Skeletal muscle tissue (tissue), 4 donors: Measurements from ENCODE around the gene ZNF592. TPM values are rescaled to one million over a fixed set of nuclear protein-coding genes. Genes with fewer than 3 reads are reported as not detected.
A peak's percentile ranks its signal among the peaks of the same experiment; 100 is the strongest.

Experiments used
- H3K27ac ChIP-seq: one replicate; pipeline ENCODE4 v1.7.0; 2013; ENCODE audit warnings: mild to moderate bottlenecking, low read depth, low read length, inconsistent platforms
- H3K27me3 ChIP-seq, 3 donors: one replicate each; pipeline ENCODE4 v1.7.0; 2013; ENCODE audit warnings: low read length in 3 of 3; ENCODE audit not compliant: control insufficient read depth in 3 of 3, insufficient read depth in 3 of 3
- H3K36me3 ChIP-seq, 3 donors: one replicate each; pipeline ENCODE4 v1.7.0; 2013; ENCODE audit warnings: low read length in 3 of 3; ENCODE audit not compliant: control insufficient read depth in 3 of 3, insufficient read depth in 3 of 3
- H3K4me1 ChIP-seq, 3 donors: one replicate each; pipeline ENCODE4 v1.7.0; 2013; ENCODE audit warnings: low read length in 3 of 3, mild to moderate bottlenecking in 3 of 3; ENCODE audit not compliant: control insufficient read depth in 3 of 3, insufficient read depth in 3 of 3
- H3K4me3 ChIP-seq, 3 donors: one replicate each; pipeline ENCODE4 v1.7.0; 2013; ENCODE audit warnings: low read length in 3 of 3
- H3K9ac ChIP-seq, 3 donors: one replicate each; pipeline ENCODE4 v1.7.0; 2013; ENCODE audit warnings: low read length in 3 of 3, mild to moderate bottlenecking in 3 of 3, moderate library complexity in 2 of 3, low read depth in 1 of 3
- H3K9me3 ChIP-seq, 3 donors: one replicate each; pipeline ENCODE4 v1.7.0; 2013; ENCODE audit warnings: low read length in 3 of 3; ENCODE audit not compliant: control insufficient read depth in 3 of 3
- total RNA-seq: library from RNA; depleted of rRNA; stranded (reverse); fragments of >200 nt; gene quantifications from one replicate; pipeline ENCODE4 v1.2.3, GENCODE V29; 2014
- donor health status: Osteomylitis.

Gene ZNF592
- total RNA-seq, 1 donor from 2014 or later: 6.3 TPM

GRCh38 chr15:84759018-84759417 is 10.6 kb downstream of the ZNF592 start:
- H3K27ac ChIP-seq: no peak overlapping the region
- H3K4me1 ChIP-seq: peaks cover 45 to 58% (median 53%) of the 10 kb centered on the region in 3 donors
- no peak overlapping the region for H3K9ac ChIP-seq
- H3K4me3 ChIP-seq: no peak overlapping the region
- H3K27me3 ChIP-seq: no peaks in the 10 kb centered on the region
- H3K9me3 ChIP-seq: no peaks in the 10 kb centered on the region
- H3K36me3 ChIP-seq: peaks cover 0 to 3% (median 0%) of the 10 kb centered on the region in 3 donors

- Histone ChIP-seq H3K4me1 (peaks cover 46 to 56% (median 53%) of the 10 kb centered on the region in 3 donors), H3K27ac (no peak overlapping the region), H3K9ac (no peak overlapping the region), H3K4me3 (no peak overlapping the region), H3K27me3 (no peaks in the 10 kb centered on the region), H3K9me3 (no peaks in the 10 kb centered on the region), H3K36me3 (peaks cover 0 to 8% (median 5%) of the 10 kb centered on the region in 3 donors)
Measured at GRCh38 chr15:84760219-84760618, 11.8 kb downstream of the ZNF592 start.

DNA sequence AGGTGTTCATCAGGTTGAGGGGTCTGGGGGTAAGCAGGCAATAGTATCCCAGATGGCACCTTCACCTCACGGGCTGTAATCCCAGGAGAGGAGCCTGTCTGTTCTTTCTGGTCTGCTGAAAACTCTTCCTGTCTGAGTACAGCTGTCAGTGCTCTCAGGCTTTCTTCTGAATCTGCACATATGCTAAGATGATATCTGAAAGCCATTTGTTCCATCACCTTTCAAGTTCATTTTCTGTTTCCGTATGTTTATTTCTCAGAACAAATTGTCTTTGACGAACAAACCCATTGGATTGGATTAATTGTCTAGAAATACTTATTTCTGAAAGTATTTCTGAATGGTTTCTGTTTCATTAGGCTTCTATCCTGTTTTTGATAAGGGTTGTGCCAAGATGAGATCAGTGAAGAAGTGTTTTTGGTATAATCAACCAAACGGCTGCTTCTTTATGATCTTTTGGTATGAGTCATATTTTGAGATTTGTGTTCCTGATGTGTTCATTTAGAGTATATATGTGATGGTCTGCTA is 13.3 kb downstream of the ZNF592 start:
- no peak overlapping the region for H3K4me3 ChIP-seq
- no peaks in the 10 kb centered on the region for H3K9me3 ChIP-seq
- peaks cover 5 to 20% (median 15%) of the 10 kb centered on the region in 3 donors for H3K36me3 ChIP-seq
- peak overlapping the region in 1 of 3 donors; percentile 26 for H3K9ac ChIP-seq
- peaks cover 37 to 48% (median 43%) of the 10 kb centered on the region in 3 donors for H3K4me1 ChIP-seq
- H3K27me3 ChIP-seq: no peaks in the 10 kb centered on the region
- no peak overlapping the region for H3K27ac ChIP-seq

GRCh38 chr15:84762840-84763572 is 14.6 kb downstream of the ZNF592 start:
- Histone ChIP-seq H3K27me3 (no peaks in the 10 kb centered on the region), H3K4me3 (no peak overlapping the region), H3K27ac (no peak overlapping the region), H3K4me1 (peaks cover 37 to 48% (median 43%) of the 10 kb centered on the region in 3 donors), H3K36me3 (peaks cover 7 to 26% (median 23%) of the 10 kb centered on the region in 3 donors), H3K9ac (no peak overlapping the region), H3K9me3 (no peaks in the 10 kb centered on the region)

DNA sequence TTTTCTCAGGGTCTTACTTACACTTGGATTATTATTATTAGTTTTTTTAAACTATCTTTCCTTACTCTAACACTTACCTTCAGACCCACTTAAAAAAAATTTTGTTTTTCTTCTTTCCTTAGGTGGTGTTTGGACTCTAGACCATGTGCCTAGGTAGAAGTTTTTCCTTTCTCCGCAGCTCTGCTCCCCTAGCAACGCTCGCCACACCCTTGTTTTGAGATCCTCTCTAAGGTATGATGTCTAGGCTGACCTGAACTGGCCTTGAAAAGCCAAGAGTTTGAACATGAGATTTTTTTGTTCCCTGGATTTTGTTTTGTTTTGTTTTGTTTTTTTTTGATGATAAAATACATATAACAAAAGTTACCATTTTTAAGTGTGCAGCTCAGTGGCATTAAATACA is 16.2 kb downstream of the ZNF592 start:
- Histone ChIP-seq H3K9me3 (no peaks in the 10 kb centered on the region), H3K4me3 (no peak overlapping the region), H3K4me1 (peaks cover 33 to 44% (median 38%) of the 10 kb centered on the region in 3 donors), H3K27ac (no peak overlapping the region), H3K9ac (no peak overlapping the region), H3K27me3 (no peaks in the 10 kb centered on the region), H3K36me3 (peaks cover 19 to 37% (median 27%) of the 10 kb centered on the region in 3 donors)

DNA sequence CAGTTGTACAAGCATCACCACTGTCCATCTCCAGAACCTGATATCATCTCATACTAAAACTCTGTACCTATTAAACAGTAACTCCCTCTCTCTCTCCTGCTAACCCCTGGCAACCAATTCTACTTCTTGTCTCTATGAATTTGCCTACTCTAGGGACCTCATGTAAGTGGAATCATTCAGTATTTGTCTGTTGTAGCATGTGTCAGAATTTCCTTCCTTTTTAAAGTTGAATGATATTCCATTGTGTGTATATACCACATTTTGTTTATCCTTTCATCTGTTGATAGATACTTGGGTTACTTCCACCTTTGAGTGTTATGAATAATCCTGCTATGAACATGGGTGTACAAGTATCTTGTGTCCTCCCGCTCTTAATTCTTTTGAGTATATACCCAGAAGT is 16.6 kb downstream of the ZNF592 start:
- peaks cover 33 to 42% (median 37%) of the 10 kb centered on the region in 3 donors for H3K4me1 ChIP-seq

GRCh38 chr15:84765675-84766074 is 17.3 kb downstream of the ZNF592 start:
- H3K4me1 ChIP-seq: peaks cover 30 to 35% (median 32%) of the 10 kb centered on the region in 3 donors
- H3K27me3 ChIP-seq: no peaks in the 10 kb centered on the region
- H3K4me3 ChIP-seq: no peak overlapping the region
- H3K36me3 ChIP-seq: peaks cover 21 to 39% (median 30%) of the 10 kb centered on the region in 3 donors
- no peak overlapping the region for H3K9ac ChIP-seq
- H3K9me3 ChIP-seq: no peaks in the 10 kb centered on the region
- H3K27ac ChIP-seq: no peak overlapping the region

More for the DNA sequence above, 16.6 kb downstream of the ZNF592 start:
- H3K27me3 ChIP-seq: no peaks in the 10 kb centered on the region
- no peak overlapping the region for H3K27ac ChIP-seq
- H3K9me3 ChIP-seq: no peaks in the 10 kb centered on the region
- no peak overlapping the region for H3K9ac ChIP-seq
- no peak overlapping the region for H3K4me3 ChIP-seq
- H3K36me3 ChIP-seq: peaks cover 21 to 39% (median 30%) of the 10 kb centered on the region in 3 donors

DNA sequence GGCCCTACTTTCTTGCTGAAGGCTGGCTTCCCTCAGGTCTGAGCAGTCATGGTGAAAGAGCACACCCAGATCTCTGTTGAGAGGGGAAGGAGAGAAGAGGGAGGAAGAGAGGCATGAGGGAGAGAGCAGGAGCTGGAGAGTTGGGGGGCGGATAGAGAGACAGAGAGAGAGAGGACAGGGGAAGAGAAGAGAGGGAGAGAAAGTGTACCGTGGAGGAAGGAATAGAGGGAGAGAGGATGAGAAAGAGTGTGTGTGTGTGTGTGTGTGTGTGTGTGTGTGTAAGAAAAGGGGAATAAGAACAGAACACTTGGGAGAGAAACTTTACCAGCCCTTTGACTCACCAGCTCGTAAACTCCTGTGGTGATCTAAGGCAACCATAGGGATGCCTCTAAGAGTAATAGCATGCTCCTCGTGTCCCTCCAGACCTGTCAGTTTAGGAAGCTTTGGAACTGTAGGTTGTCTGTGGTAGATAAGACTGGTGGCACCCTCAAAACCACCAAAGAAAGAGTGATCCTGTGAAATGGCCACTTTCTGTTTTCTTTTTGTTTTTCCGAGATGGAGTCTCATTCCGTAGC is 18.2 kb downstream of the ZNF592 start:
- Histone ChIP-seq H3K36me3 (peaks cover 23 to 39% (median 30%) of the 10 kb centered on the region in 3 donors), H3K27me3 (no peaks in the 10 kb centered on the region), H3K9me3 (no peaks in the 10 kb centered on the region), H3K4me1 (peaks cover 23 to 30% (median 28%) of the 10 kb centered on the region in 3 donors), H3K9ac (no peak overlapping the region), H3K27ac (no peak overlapping the region), H3K4me3 (no peak overlapping the region)

- Histone ChIP-seq H3K9ac (no peak overlapping the region), H3K4me1 (peaks cover 6 to 13% (median 12%) of the 10 kb centered on the region in 3 donors), H3K27me3 (no peaks in the 10 kb centered on the region), H3K27ac (no peak overlapping the region), H3K36me3 (peaks cover 13 to 18% (median 16%) of the 10 kb centered on the region in 3 donors), H3K9me3 (no peaks in the 10 kb centered on the region), H3K4me3 (no peak overlapping the region)
Measured at GRCh38 chr15:84772031-84772430, 23.6 kb downstream of the ZNF592 start.

- peaks cover 6 to 13% (median 12%) of the 10 kb centered on the region in 3 donors for H3K4me1 ChIP-seq
- H3K9ac ChIP-seq: no peak overlapping the region
- no peak overlapping the region for H3K4me3 ChIP-seq
- no peaks in the 10 kb centered on the region for H3K9me3 ChIP-seq
- H3K27me3 ChIP-seq: no peaks in the 10 kb centered on the region
- H3K36me3 ChIP-seq: peaks cover 10 to 16% (median 14%) of the 10 kb centered on the region in 3 donors
- H3K27ac ChIP-seq: no peak overlapping the region
Measured at GRCh38 chr15:84772467-84772866, 24.1 kb downstream of the ZNF592 start.
